ENCODE data around the gene ATP8B4. TPM values are rescaled to one million over a fixed set of nuclear protein-coding genes. Genes with fewer than 3 reads are reported as not detected.
"Not testable (repeated sequence)": the region's sequence is repeated elsewhere in the genome, so short reads cannot be mapped to it uniquely, and the experiment has no call there.

The ATP8B4 gene
- total and polyA plus RNA-seq, 5 donors from 2014 or later: 2.8 TPM; not detected in 4

GRCh38 chr15:50107157-50107556, 11.9 kb downstream of the ATP8B4 start:
- no peaks in the 10 kb centered on the region for H3K9me3 ChIP-seq (ENCODE audit: control insufficient read depth in 2 of 2, low read length in 2 of 2)
- H3K27me3 Mint-ChIP-seq: peaks cover 24% of the 10 kb centered on the region
- ATAC-seq (ENCODE audit: low read depth in 2 of 2) (no peak), DNase-seq (no peak)
- no peak overlapping the region for H3K4me3 ChIP-seq (ENCODE audit: low read depth, low read length)
- peaks cover 0 to 2% (median 0%) of the 10 kb centered on the region in 7 donors for H3K9me3 Mint-ChIP-seq
- H3K27me3 ChIP-seq (ENCODE audit: control insufficient read depth, insufficient read depth, low read length): peaks cover 3% of the 10 kb centered on the region
- no peak overlapping the region for H3K27ac ChIP-seq (ENCODE audit: insufficient read depth, low read length, poor library complexity, severe bottlenecking)
- no peak overlapping the region for H3K4me3 Mint-ChIP-seq
- H3K36me3 Mint-ChIP-seq: no peaks in the 10 kb centered on the region
- no peaks in the 10 kb centered on the region for H3K4me1 ChIP-seq (ENCODE audit: control insufficient read depth, insufficient read depth, low read length, poor library complexity, severe bottlenecking)
- no peaks in the 10 kb centered on the region for H3K36me3 ChIP-seq (ENCODE audit: control insufficient read depth, insufficient read depth, low read length)
- peaks cover 3 to 10% (median 6%) of the 10 kb centered on the region in 4 donors for H3K4me1 Mint-ChIP-seq
- no peak overlapping the region for H3K27ac Mint-ChIP-seq

GRCh38 chr15:50106457-50106856, 12.6 kb downstream of the ATP8B4 start:
- H3K9me3 ChIP-seq (ENCODE audit: control insufficient read depth in 2 of 2, low read length in 2 of 2): no peaks in the 10 kb centered on the region
- peaks cover 3 to 10% (median 6%) of the 10 kb centered on the region in 4 donors for H3K4me1 Mint-ChIP-seq
- peaks cover 1% of the 10 kb centered on the region for H3K27me3 ChIP-seq (ENCODE audit: control insufficient read depth, insufficient read depth, low read length)
- peaks cover 0 to 2% (median 0%) of the 10 kb centered on the region in 7 donors for H3K9me3 Mint-ChIP-seq
- no peak overlapping the region for H3K27ac Mint-ChIP-seq
- no peaks in the 10 kb centered on the region for H3K36me3 Mint-ChIP-seq
- peaks cover 25% of the 10 kb centered on the region for H3K27me3 Mint-ChIP-seq
- H3K36me3 ChIP-seq (ENCODE audit: control insufficient read depth, insufficient read depth, low read length): no peaks in the 10 kb centered on the region
- ATAC-seq (ENCODE audit: low read depth in 2 of 2) (no peak), DNase-seq (no peak)
- H3K4me1 ChIP-seq (ENCODE audit: control insufficient read depth, insufficient read depth, low read length, poor library complexity, severe bottlenecking): no peaks in the 10 kb centered on the region
- H3K4me3 Mint-ChIP-seq: no peak overlapping the region
- no peak overlapping the region for H3K27ac ChIP-seq (ENCODE audit: insufficient read depth, low read length, poor library complexity, severe bottlenecking)
- H3K4me3 ChIP-seq (ENCODE audit: low read depth, low read length): no peak overlapping the region

- H3K4me3 ChIP-seq (ENCODE audit: low read depth, low read length): no peak overlapping the region
- Mint-ChIP-seq H3K9me3 (peaks cover 0 to 6% (median 2%) of the 10 kb centered on the region in 7 donors), H3K4me1 (no peaks in the 10 kb centered on the region), H3K27ac (no peak overlapping the region), H3K36me3 (no peaks in the 10 kb centered on the region), H3K27me3 (peaks cover 15% of the 10 kb centered on the region), H3K4me3 (no peak overlapping the region)
- H3K27ac ChIP-seq (ENCODE audit: insufficient read depth, low read length, poor library complexity, severe bottlenecking): no peak overlapping the region
- H3K27me3 ChIP-seq (ENCODE audit: control insufficient read depth, insufficient read depth, low read length): peaks cover 3% of the 10 kb centered on the region
- H3K4me1 ChIP-seq (ENCODE audit: control insufficient read depth, insufficient read depth, low read length, poor library complexity, severe bottlenecking): no peaks in the 10 kb centered on the region
- no peak for ATAC-seq (ENCODE audit: low read depth in 2 of 2)
- DNase-seq: no peak
- H3K9me3 ChIP-seq (ENCODE audit: control insufficient read depth in 2 of 2, low read length in 2 of 2): no peaks in the 10 kb centered on the region
- no peaks in the 10 kb centered on the region for H3K36me3 ChIP-seq (ENCODE audit: control insufficient read depth, insufficient read depth, low read length)
Observed at GRCh38 chr15:50100486-50100885, 18.5 kb downstream of the ATP8B4 start.

GRCh38 chr15:50098545-50098944, 20.5 kb downstream of the ATP8B4 start:
- no peak overlapping the region for H3K27ac ChIP-seq (ENCODE audit: insufficient read depth, low read length, poor library complexity, severe bottlenecking)
- H3K4me1 ChIP-seq (ENCODE audit: control insufficient read depth, insufficient read depth, low read length, poor library complexity, severe bottlenecking): no peaks in the 10 kb centered on the region
- H3K36me3 Mint-ChIP-seq: no peaks in the 10 kb centered on the region
- H3K27me3 ChIP-seq (ENCODE audit: control insufficient read depth, insufficient read depth, low read length): peaks cover 3% of the 10 kb centered on the region
- H3K36me3 ChIP-seq (ENCODE audit: control insufficient read depth, insufficient read depth, low read length): no peaks in the 10 kb centered on the region
- ATAC-seq (ENCODE audit: low read depth in 2 of 2): no peak
- H3K9me3 ChIP-seq (ENCODE audit: control insufficient read depth in 2 of 2, low read length in 2 of 2): no peaks in the 10 kb centered on the region
- peaks cover 0 to 6% (median 2%) of the 10 kb centered on the region in 7 donors for H3K9me3 Mint-ChIP-seq
- no peak for DNase-seq
- no peak overlapping the region for H3K4me3 ChIP-seq (ENCODE audit: low read depth, low read length)
- peaks cover 7% of the 10 kb centered on the region for H3K27me3 Mint-ChIP-seq
- no peaks in the 10 kb centered on the region for H3K4me1 Mint-ChIP-seq
- H3K4me3 Mint-ChIP-seq: no peak overlapping the region
- H3K27ac Mint-ChIP-seq: no peak overlapping the region

- no peak for ATAC-seq (ENCODE audit: low read depth in 2 of 2)
- no peak overlapping the region for H3K4me3 ChIP-seq (ENCODE audit: low read depth, low read length)
Observed at GRCh38 chr15:50095938-50096821, 22.9 kb downstream of the ATP8B4 start.

GRCh38 chr15:50089386-50089785, 29.6 kb downstream of the ATP8B4 start:
- not testable (repeated sequence) for H3K27ac Mint-ChIP-seq; H3K4me3 ChIP-seq (ENCODE audit: low read depth, low read length); H3K27ac ChIP-seq (ENCODE audit: insufficient read depth, low read length, poor library complexity, severe bottlenecking); H3K27me3 ChIP-seq (ENCODE audit: control insufficient read depth, insufficient read depth, low read length); H3K4me3 Mint-ChIP-seq; H3K9me3 ChIP-seq (ENCODE audit: control insufficient read depth in 2 of 2, low read length in 2 of 2); DNase-seq; H3K36me3 ChIP-seq (ENCODE audit: control insufficient read depth, insufficient read depth, low read length); H3K36me3 Mint-ChIP-seq; H3K9me3 Mint-ChIP-seq; H3K27me3 Mint-ChIP-seq; H3K4me1 ChIP-seq (ENCODE audit: control insufficient read depth, insufficient read depth, low read length, poor library complexity, severe bottlenecking); ATAC-seq (ENCODE audit: low read depth in 2 of 2); H3K4me1 Mint-ChIP-seq

More at GRCh38 chr15:50095938-50096821, 22.9 kb downstream of the ATP8B4 start:
- Mint-ChIP-seq H3K27me3 (peaks cover 7% of the 10 kb centered on the region), H3K4me1 (no peaks in the 10 kb centered on the region), H3K27ac (peak overlapping the region in 1 of 3 donors; percentile 6), H3K36me3 (no peaks in the 10 kb centered on the region), H3K4me3 (no peak overlapping the region), H3K9me3 (peaks cover 0 to 3% (median 0%) of the 10 kb centered on the region in 7 donors)
- no peak for DNase-seq
- Histone ChIP-seq H3K9me3 (ENCODE audit: control insufficient read depth in 2 of 2, low read length in 2 of 2) (no peaks in the 10 kb centered on the region), H3K4me1 (ENCODE audit: control insufficient read depth, insufficient read depth, low read length, poor library complexity, severe bottlenecking) (no peaks in the 10 kb centered on the region), H3K27ac (ENCODE audit: insufficient read depth, low read length, poor library complexity, severe bottlenecking) (no peak overlapping the region), H3K27me3 (ENCODE audit: control insufficient read depth, insufficient read depth, low read length) (peaks cover 4% of the 10 kb centered on the region), H3K36me3 (ENCODE audit: control insufficient read depth, insufficient read depth, low read length) (no peaks in the 10 kb centered on the region)

- H3K4me3 ChIP-seq (ENCODE audit: low read depth, low read length): no peak overlapping the region
- H3K4me3 Mint-ChIP-seq: no peak overlapping the region
- H3K9me3 Mint-ChIP-seq: peaks cover 0 to 7% (median 0%) of the 10 kb centered on the region in 7 donors
- no peaks in the 10 kb centered on the region for H3K4me1 ChIP-seq (ENCODE audit: control insufficient read depth, insufficient read depth, low read length, poor library complexity, severe bottlenecking)
- ATAC-seq (ENCODE audit: low read depth in 2 of 2): no peak
- no peaks in the 10 kb centered on the region for H3K36me3 Mint-ChIP-seq
- no peaks in the 10 kb centered on the region for H3K9me3 ChIP-seq (ENCODE audit: control insufficient read depth in 2 of 2, low read length in 2 of 2)
- no peak overlapping the region for H3K27ac Mint-ChIP-seq
- no peak overlapping the region for H3K27ac ChIP-seq (ENCODE audit: insufficient read depth, low read length, poor library complexity, severe bottlenecking)
- no peaks in the 10 kb centered on the region for H3K27me3 ChIP-seq (ENCODE audit: control insufficient read depth, insufficient read depth, low read length)
- peaks cover 7% of the 10 kb centered on the region for H3K27me3 Mint-ChIP-seq
- no peaks in the 10 kb centered on the region for H3K4me1 Mint-ChIP-seq
- no peak for DNase-seq
- H3K36me3 ChIP-seq (ENCODE audit: control insufficient read depth, insufficient read depth, low read length): no peaks in the 10 kb centered on the region
Observed at GRCh38 chr15:50084932-50085331, 34.1 kb downstream of the ATP8B4 start.

All from CD4-positive, CD25-positive, alpha-beta regulatory T cell (primary cell).